Measurements from ENCODE around the gene ILF2.

DNA sequence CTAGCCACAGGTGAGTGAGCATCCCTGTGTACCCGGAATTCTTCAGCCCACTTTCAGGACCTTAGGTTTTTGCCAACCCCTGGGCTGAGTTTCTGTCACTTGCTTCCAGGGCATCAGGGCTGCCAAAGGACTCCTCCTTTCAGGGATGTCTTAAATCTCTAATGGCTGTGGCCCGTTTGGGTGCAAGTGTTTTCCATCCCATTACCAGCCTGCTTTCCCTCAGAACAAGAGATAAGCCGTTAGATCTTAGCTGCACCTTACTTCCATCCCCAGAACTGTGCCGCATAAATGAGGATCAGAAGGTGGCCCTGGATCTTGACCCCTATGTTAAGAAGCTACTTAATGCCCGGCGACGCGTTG is 11.6 kb downstream of the ILF2 start:
- TF ChIP-seq, protein P1, sequence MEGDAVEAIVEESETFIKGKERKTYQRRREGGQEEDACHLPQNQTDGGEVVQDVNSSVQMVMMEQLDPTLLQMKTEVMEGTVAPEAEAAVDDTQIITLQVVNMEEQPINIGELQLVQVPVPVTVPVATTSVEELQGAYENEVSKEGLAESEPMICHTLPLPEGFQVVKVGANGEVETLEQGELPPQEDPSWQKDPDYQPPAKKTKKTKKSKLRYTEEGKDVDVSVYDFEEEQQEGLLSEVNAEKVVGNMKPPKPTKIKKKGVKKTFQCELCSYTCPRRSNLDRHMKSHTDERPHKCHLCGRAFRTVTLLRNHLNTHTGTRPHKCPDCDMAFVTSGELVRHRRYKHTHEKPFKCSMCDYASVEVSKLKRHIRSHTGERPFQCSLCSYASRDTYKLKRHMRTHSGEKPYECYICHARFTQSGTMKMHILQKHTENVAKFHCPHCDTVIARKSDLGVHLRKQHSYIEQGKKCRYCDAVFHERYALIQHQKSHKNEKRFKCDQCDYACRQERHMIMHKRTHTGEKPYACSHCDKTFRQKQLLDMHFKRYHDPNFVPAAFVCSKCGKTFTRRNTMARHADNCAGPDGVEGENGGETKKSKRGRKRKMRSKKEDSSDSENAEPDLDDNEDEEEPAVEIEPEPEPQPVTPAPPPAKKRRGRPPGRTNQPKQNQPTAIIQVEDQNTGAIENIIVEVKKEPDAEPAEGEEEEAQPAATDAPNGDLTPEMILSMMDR (IDR thresholded peaks at IDR 0.05; ENCODE audit: insufficient read depth, low read length), result no peak
- TF ChIP-seq, protein P2, sequence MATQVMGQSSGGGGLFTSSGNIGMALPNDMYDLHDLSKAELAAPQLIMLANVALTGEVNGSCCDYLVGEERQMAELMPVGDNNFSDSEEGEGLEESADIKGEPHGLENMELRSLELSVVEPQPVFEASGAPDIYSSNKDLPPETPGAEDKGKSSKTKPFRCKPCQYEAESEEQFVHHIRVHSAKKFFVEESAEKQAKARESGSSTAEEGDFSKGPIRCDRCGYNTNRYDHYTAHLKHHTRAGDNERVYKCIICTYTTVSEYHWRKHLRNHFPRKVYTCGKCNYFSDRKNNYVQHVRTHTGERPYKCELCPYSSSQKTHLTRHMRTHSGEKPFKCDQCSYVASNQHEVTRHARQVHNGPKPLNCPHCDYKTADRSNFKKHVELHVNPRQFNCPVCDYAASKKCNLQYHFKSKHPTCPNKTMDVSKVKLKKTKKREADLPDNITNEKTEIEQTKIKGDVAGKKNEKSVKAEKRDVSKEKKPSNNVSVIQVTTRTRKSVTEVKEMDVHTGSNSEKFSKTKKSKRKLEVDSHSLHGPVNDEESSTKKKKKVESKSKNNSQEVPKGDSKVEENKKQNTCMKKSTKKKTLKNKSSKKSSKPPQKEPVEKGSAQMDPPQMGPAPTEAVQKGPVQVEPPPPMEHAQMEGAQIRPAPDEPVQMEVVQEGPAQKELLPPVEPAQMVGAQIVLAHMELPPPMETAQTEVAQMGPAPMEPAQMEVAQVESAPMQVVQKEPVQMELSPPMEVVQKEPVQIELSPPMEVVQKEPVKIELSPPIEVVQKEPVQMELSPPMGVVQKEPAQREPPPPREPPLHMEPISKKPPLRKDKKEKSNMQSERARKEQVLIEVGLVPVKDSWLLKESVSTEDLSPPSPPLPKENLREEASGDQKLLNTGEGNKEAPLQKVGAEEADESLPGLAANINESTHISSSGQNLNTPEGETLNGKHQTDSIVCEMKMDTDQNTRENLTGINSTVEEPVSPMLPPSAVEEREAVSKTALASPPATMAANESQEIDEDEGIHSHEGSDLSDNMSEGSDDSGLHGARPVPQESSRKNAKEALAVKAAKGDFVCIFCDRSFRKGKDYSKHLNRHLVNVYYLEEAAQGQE (IDR thresholded peaks at IDR 0.05; ENCODE audit: insufficient replicate concordance, low read depth), result no peak
- TF ChIP-seq POLR2AphosphoS5 (IDR thresholded peaks at IDR 0.05; ENCODE audit: low read depth) (no peak), SPI1 (IDR thresholded peaks at IDR 0.05; ENCODE audit: borderline replicate concordance, low read depth) (no peak)
